Cerebellar cortex (tissue), 1 donor: ENCODE measurements around the gene TMEM178B.
"Not testable (repeated sequence)": the region's sequence is repeated elsewhere in the genome, so short reads cannot be mapped to it uniquely, and the experiment has no call there.

Experiments used
- DNase-seq: peaks from one replicate; pipeline ENCODE4 v3.0.0-alpha.2; 2015; ENCODE audit warnings: low spot score

The TMEM178B gene

GRCh38 chr7:141185369-141185967 lies 111.6 kb downstream of the TMEM178B start:
- no peak for DNase-seq

DNA sequence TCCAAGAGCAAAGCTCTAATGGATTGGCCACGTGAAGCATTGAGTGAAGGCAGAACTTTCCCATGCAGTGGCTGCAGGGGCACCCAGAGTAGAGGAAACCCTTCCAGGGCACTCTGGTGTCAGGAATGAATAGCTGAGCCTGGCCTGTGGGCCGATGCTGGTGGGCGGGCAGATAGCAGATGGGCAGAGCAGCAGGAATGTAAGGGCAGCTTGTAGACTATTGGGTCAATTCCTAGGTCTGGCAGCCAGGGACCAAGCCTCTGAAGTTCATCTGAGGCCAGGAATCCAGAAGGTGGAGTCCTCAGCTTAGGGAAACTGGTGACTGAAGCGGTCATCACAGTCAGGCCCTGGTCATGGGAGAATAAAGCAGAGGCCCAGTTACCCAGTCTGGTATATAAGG lies 115.4 kb downstream of the TMEM178B start:
- DNase-seq = peak; percentile 78

- DNase-seq = no peak
Measured at GRCh38 chr7:141190495-141190894, 116.6 kb downstream of the TMEM178B start.

GRCh38 chr7:141191277-141191676 lies 117.4 kb downstream of the TMEM178B start:
- DNase-seq = no peak

DNA sequence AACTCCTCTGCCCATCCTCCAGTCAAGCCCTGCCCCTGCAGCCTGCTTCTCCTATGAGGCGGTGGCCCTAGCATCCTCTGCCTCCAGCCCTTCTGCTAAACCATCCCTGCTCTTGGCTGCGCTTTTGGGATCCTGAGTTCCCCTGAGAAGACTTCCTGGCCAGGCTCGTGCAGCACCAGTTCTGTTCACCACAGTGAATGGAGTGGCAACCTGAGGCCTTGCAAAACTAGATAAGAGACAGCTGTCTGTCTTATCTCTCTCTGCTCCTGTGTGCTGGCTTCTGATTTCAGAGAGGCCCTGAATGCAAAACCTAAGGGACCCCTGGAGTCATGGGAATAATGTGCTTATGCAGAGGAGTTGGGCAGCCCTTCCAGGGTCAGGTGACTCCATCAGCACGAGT lies 119.2 kb downstream of the TMEM178B start:
- DNase-seq = no peak

DNA sequence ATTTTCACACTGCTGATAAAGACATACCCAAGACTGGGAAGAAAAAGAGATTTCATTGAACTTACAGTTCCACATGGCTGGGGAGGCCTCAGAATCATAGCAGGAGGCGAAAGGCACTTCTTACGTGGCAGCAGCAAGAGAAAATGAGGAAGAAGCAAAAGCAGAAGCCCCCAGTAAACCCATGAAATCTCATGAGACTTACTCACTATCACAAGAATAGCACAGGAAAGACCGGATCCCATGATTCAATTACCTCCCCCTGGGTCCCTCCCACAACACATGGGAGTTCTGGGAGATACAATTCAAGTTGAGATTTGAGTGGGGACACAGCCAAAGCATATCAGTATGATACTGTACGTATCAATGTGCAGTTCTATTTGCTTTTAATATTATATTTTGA lies 121.9 kb downstream of the TMEM178B start:
- DNase-seq = not testable (repeated sequence)

DNA sequence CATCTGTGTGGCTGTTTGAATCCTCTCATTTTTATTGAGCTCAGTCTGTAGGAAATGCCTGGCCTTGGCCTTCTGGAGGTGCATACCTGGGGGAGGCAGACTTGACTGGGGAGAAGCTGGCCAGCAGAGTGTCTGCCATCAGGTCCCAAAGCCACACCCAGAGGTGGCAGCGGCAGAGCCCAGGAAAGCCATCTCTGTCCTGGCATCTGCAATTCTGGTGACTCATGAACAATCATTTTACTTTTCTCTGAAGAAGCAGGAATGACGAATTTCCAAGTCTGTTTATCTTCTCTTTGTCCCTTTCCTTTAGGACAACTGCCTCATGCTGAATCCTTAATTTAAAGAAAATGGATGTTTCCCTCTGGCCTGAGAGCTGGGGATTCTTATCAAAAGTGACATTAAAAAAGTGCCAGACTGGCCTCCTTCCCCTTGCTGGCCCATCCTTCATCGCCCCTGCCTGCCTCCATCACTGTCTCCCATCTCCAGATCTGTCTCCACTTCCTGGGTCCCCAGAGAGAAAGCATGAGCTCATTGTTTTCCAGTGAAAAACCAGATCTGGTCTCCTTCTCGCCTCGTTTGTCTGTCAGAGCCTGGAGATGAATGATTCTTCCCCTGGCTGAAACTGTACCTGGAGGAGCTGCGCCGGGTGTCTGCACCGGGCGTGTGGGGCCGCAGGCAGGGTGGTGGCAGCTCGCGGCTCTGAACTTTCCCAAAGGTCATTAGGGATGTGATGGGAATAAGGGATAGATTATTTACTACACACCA lies 124.5 kb downstream of the TMEM178B start:
- DNase-seq = no peak

DNA sequence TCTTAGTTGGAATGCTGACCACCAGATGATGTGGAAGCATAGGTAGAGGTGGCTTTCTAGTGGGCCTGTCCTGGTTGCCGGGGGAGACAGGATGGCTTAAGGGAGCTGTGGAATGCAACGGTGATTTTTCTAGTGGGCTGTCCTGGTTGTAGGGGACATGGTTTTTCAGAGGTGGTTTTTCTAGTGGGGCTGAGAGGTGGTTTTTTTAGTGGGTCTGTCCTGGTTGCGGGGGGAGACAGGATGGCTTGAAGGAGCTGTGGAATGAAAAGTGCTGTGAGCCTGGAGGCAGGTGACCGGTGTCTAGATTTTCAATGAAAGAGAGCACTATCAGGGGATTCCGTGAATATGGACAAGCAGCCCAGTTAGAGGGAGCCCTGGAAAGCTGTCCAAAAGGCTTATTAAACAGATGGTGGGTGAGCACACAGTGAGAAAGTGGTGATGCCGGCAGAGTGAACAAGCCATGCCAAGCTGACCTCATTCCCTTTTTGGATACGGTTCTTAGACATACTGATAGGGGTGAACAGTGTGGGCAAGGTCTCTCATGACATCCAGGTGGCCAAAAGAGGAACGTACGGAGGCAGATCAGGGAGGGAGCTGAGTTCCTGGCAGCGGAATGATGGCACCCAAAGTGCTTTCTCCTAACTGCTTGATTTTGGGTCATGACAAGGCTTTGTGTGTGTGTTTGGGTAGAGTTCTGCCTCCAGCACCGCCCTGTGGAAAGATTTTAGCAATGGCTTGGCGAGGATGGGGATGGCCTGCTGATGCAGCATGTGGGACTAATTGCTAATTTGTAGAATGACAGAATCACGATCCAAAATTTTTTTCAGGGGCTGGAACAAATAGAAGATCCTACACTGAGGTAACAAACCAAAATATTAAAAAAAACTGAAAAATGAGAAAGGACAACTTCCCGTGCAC lies 126.6 kb downstream of the TMEM178B start:
- DNase-seq = peak; percentile 98

DNA sequence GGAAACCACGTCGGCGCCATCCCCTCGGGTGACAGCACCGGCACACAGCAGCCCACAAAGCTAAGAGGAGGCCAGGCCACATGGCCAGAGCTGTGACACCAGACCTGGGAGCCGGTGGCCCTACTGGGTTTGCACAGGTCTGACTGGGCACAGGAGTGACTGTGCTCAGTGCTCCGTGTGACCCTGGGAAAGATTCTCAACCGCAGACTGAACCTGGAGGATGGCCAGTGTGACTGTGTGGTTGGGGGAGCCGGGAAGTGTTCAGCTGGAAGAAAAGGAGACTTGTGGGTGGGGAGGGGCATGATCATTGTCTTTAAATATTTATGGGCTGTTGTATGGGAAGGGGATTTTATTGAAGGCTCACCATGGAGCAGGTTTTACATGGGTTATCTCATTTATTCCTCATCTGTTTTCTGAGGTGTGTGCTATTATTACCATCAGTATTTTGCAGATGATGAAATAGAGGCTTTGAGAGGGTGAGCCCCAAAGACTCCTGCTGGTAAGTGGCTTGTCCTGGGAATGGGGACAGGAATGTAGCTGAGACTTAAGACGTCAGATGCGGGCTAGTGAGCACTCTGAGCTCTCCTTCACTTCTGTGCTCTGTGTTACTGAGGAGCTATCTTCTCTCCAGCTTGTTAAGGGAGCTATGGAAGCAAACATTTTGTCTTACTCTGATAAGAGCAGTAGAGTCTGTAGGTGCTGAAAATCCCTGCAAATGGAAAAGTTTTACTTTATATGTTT lies 127.5 kb downstream of the TMEM178B start:
- no peak for DNase-seq

DNA sequence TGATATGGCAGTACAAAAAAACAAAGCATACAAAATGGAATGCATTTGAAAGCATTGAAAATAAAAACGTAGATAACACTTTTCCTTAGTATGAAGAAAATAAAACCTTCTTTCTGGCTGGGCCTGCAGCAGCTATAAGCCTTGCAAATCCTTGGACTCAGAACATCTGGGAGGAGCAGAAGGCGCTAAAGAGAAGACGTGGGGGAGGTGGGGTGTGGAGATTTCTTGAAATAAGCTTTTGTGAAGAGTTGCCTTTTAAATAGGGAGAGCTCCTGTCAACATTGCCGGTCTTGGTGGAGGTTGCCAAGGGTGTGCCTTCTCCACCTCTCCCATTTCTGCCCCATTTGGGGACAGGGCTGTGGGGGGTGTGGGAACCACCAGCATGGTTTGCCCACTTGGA lies 128.7 kb downstream of the TMEM178B start:
- DNase-seq = no peak

DNA sequence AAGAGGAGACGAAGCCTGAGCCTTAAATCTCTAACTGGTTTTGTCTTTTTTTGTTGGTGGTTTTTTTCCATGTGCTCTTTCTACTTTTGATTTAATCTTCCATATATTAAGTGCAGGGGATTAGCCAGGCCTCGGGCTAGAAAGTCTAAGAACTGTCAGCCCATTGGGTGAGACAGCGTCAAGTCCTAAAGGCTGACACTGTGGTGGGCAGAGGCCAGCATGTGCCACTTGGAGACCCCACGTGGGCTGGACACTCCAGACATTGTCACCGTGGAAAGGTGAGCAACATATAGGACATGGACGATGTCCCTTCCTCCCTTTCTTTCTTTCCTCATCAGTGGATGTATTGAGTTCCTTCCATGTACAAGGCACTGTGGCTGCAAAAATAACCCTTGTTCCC lies 129.3 kb downstream of the TMEM178B start:
- no peak for DNase-seq

DNA sequence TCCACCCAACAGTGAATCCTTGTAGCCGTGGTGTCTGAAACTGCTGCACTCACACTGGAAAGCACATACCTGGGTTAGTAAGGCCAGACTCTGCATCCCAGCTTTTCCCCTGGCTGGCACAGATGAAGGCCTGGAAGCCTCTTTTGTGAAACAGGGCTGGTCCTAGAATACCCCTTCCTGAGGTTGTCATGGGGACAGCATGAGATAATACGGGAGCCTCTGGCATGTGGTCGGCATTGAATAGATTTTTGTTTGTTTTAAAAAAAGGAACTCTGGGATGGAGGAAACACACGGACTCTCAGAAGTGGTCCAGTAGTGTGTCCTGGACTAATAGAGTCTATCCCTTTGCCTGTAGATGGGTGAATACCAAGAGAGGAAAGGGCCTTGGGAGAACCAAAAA lies 129.7 kb downstream of the TMEM178B start:
- DNase-seq = no peak

GRCh38 chr7:141207661-141208060 lies 133.8 kb downstream of the TMEM178B start:
- no peak for DNase-seq

- DNase-seq = no peak
Measured at GRCh38 chr7:141208539-141208938, 134.7 kb downstream of the TMEM178B start.

DNA sequence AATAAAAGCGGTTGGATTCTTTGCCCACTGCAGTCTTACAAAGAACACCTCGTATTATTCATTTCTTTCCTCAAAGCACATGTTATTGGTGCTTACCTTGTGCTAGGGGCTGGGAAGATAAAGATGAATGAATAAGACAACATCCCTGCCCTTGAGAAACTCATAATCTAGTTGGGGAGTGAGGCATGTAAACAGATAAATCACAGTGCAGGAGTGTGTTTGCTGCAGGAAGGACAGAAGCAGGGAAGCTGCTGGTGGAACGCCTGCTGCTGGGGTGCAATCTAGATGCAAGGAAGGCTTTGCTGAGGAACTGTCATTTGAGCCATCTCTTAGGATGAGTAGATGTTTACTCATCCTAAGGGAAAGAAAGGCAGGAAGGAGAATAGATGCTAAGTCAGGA lies 135.6 kb downstream of the TMEM178B start:
- DNase-seq = no peak

- no peak for DNase-seq
Measured at GRCh38 chr7:141210862-141211261, 137.0 kb downstream of the TMEM178B start.

- no peak for DNase-seq
Measured at GRCh38 chr7:141213226-141213625, 139.4 kb downstream of the TMEM178B start.

- DNase-seq = no peak
Measured at GRCh38 chr7:141217938-141218337, 144.1 kb downstream of the TMEM178B start.

- no peak for DNase-seq
Measured at GRCh38 chr7:141218941-141219340, 145.1 kb downstream of the TMEM178B start.

DNA sequence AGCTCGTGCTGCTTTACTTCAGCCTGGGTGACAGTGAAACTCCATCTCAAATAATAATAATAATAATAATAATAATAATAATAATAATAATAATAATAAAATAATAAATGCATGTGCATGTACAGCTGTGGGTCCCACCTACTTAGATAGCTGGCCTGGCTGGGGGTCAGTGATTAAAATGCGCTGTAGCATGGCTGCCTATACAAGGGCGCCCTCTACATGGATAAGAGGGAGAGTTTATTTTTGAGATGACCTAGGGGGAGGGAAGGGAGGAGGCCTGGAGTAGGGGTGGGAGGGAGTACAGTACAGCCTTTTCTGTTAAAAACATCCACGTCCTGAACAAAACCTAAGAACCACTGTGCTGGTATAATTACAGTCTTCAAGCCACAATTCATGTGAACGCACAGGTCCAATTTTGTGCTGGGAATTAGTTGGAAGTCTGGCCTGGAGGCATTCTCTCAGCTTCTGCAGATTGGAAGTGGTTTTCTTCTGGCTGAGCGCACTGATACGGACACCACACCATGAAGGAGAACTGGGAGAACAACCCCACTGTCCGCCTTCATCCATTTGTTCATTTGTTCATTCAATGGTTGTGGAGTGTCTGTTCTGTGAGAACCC lies 146.5 kb downstream of the TMEM178B start:
- DNase-seq = no peak

GRCh38 chr7:141221007-141221612 lies 147.2 kb downstream of the TMEM178B start:
- no peak for DNase-seq
